Aorta (tissue), 5 donors: ENCODE measurements around the gene OVAAL. TPM values are rescaled to one million over a fixed set of nuclear protein-coding genes. Genes with fewer than 3 reads are reported as not detected.

Source experiments
- ATAC-seq: fragments of 200-7000 bp; cut with Tn5 transposase; one replicate; pipeline ENCODE4 v1.9.1; 2022; ENCODE audit warnings: moderate library complexity; ENCODE audit not compliant: low FRiP score
- DNase-seq, 2 donors: peaks; one replicate each; pipeline ENCODE4 v3.0.0-alpha.2; 2020
- H3K27ac ChIP-seq, 2 donors: one replicate each; pipeline ENCODE4 v1.5.1; 2013; ENCODE audit warnings: low read length in 2 of 2, mild to moderate bottlenecking in 2 of 2, moderate library complexity in 2 of 2, control low read depth in 1 of 2, inconsistent platforms in 1 of 2, low read depth in 1 of 2
- H3K27me3 ChIP-seq, 2 donors: one replicate each; pipeline ENCODE4 v1.6.1; 2013; ENCODE audit warnings: control low read depth in 1 of 2, low read length in 1 of 2, mild to moderate bottlenecking in 1 of 2, moderate library complexity in 1 of 2; ENCODE audit not compliant: insufficient read depth in 2 of 2, control insufficient read depth in 1 of 2
- H3K36me3 ChIP-seq, 2 donors: one replicate each; pipeline ENCODE4 v1.6.1; 2013; ENCODE audit warnings: control low read depth in 1 of 2, low read length in 1 of 2, mild to moderate bottlenecking in 1 of 2; ENCODE audit not compliant: insufficient read depth in 2 of 2, control insufficient read depth in 1 of 2
- H3K4me1 ChIP-seq, 2 donors: one replicate each; pipeline ENCODE4 v1.6.1; 2013; ENCODE audit warnings: low read length in 2 of 2, control low read depth in 1 of 2, mild to moderate bottlenecking in 1 of 2, moderate library complexity in 1 of 2; ENCODE audit not compliant: insufficient read depth in 2 of 2, control insufficient read depth in 1 of 2
- H3K4me3 ChIP-seq, 2 donors: one replicate each; pipeline ENCODE4 v1.5.1; 2013; ENCODE audit warnings: low read length in 2 of 2, control low read depth in 1 of 2, mild to moderate bottlenecking in 1 of 2
- H3K9me3 ChIP-seq: one replicate; pipeline ENCODE4 v1.6.1; 2013; ENCODE audit warnings: mild to moderate bottlenecking, low read length; ENCODE audit not compliant: control insufficient read depth
- WGBS, 2 donors: extraction: QIAGEN DNeasy Blood & Tissue Kit; methylation state at CpG; one replicate each; pipeline ENCODE4 v1.1.7; 2013; 5-methylcytosine and 5-hydroxymethylcytosine counted together
- intact Hi-C, 2 donors: fragments of 100-400 bp; cut with DNase I; formaldehyde crosslinking; loops; one replicate each; pipeline versions ENCODE4 v1.14.2 to v1.15.0; 2022
- polyA plus RNA-seq, 2 donors: library from polyadenylated mRNA; stranded (reverse); fragments of 200-250 nt; gene quantifications; one replicate each; pipeline ENCODE4 v1.2.3, GENCODE V29; 2013
- total RNA-seq, 2 donors: library from RNA; stranded (reverse); fragmentation: NEBNext Ultra II Directional; extraction: Animal tissue kit (Norgen Biotek cat#: 25700); gene quantifications; one replicate each; pipeline ENCODE4 v1.2.1, GENCODE V29; 2021
- donor health status: healthy with polysubstance abuse.
- donor health status: Bipolar disorder and iron deficiency.
- donor health status: DM: no; HTN: no; CAD: no.
- donor health status: DM: no; HTN: no; CAD: no.
- donor health status: DM: yes; HTN: yes; CAD: no.

OVAAL gene
- total and polyA plus RNA-seq, 4 donors: not detected

- no peak for DNase-seq
- H3K4me3 ChIP-seq: no peak overlapping the region
- intact Hi-C loops: no loop called here
- no peaks in the 10 kb centered on the region for H3K9me3 ChIP-seq
- no peak overlapping the region for H3K27ac ChIP-seq
- H3K27me3 ChIP-seq: no peaks in the 10 kb centered on the region
- 56 to 58% methylated on average over 6 of the region's 6 CpGs for WGBS, 2 donors
- H3K36me3 ChIP-seq: no peaks in the 10 kb centered on the region
- peak; percentile 7 for ATAC-seq
- H3K4me1 ChIP-seq: no peaks in the 10 kb centered on the region
Observed at GRCh38 chr1:180598333-180598974, 39.7 kb downstream of the OVAAL start.

GRCh38 chr1:180600343-180600742 is 41.6 kb downstream of the OVAAL start:
- intact Hi-C loops: no loop called here
- 96 to 98% methylated on average over 1 of the region's 1 CpG for WGBS, 2 donors
- ATAC-seq: no peak
- Histone ChIP-seq H3K27me3 (no peaks in the 10 kb centered on the region), H3K27ac (no peak overlapping the region), H3K4me3 (no peak overlapping the region), H3K36me3 (no peaks in the 10 kb centered on the region), H3K4me1 (no peaks in the 10 kb centered on the region), H3K9me3 (no peaks in the 10 kb centered on the region)
- no peak for DNase-seq

- no peak for ATAC-seq
- no peak overlapping the region for H3K4me3 ChIP-seq
- DNase-seq: no peak
- no peaks in the 10 kb centered on the region for H3K9me3 ChIP-seq
- no peaks in the 10 kb centered on the region for H3K27me3 ChIP-seq
- no peak overlapping the region for H3K27ac ChIP-seq
- no peaks in the 10 kb centered on the region for H3K36me3 ChIP-seq
- WGBS, 2 donors: 79 to 87% methylated on average over 1 of the region's 1 CpG
- intact Hi-C loops: no loop called here
- no peaks in the 10 kb centered on the region for H3K4me1 ChIP-seq
Observed at GRCh38 chr1:180601512-180601911, 42.7 kb downstream of the OVAAL start.

GRCh38 chr1:180603223-180603849 is 44.6 kb downstream of the OVAAL start:
- WGBS, 2 donors: 84 to 88% methylated on average over 6 of the region's 6 CpGs
- Histone ChIP-seq H3K27me3 (no peaks in the 10 kb centered on the region), H3K4me3 (no peak overlapping the region), H3K9me3 (no peaks in the 10 kb centered on the region), H3K4me1 (no peaks in the 10 kb centered on the region), H3K36me3 (no peaks in the 10 kb centered on the region), H3K27ac (no peak overlapping the region)
- ATAC-seq (no peak), DNase-seq (no peak)
- intact Hi-C loops: no loop called here

GRCh38 chr1:180603850-180604226 is 45.1 kb downstream of the OVAAL start:
- H3K4me1 ChIP-seq: no peaks in the 10 kb centered on the region
- no peaks in the 10 kb centered on the region for H3K27me3 ChIP-seq
- no peaks in the 10 kb centered on the region for H3K36me3 ChIP-seq
- DNase-seq: no peak
- H3K4me3 ChIP-seq: no peak overlapping the region
- intact Hi-C loops: no loop called here
- 91 to 96% methylated on average over 2 of the region's 2 CpGs for WGBS, 2 donors
- H3K27ac ChIP-seq: no peak overlapping the region
- ATAC-seq: no peak
- no peaks in the 10 kb centered on the region for H3K9me3 ChIP-seq

GRCh38 chr1:180606155-180606554 is 47.4 kb downstream of the OVAAL start:
- DNase-seq (no peak), ATAC-seq (no peak)
- H3K4me1 ChIP-seq: no peaks in the 10 kb centered on the region
- no peaks in the 10 kb centered on the region for H3K27me3 ChIP-seq
- no peaks in the 10 kb centered on the region for H3K36me3 ChIP-seq
- intact Hi-C loops: no loop called here
- no peaks in the 10 kb centered on the region for H3K9me3 ChIP-seq
- no peak overlapping the region for H3K27ac ChIP-seq
- 67 to 76% methylated on average over 2 of the region's 2 CpGs for WGBS, 2 donors
- H3K4me3 ChIP-seq: no peak overlapping the region

- Histone ChIP-seq H3K9me3 (no peaks in the 10 kb centered on the region), H3K4me3 (no peak overlapping the region), H3K36me3 (no peaks in the 10 kb centered on the region), H3K27me3 (no peaks in the 10 kb centered on the region), H3K27ac (no peak overlapping the region), H3K4me1 (no peaks in the 10 kb centered on the region)
- 77% methylated on average over 7 of the region's 7 CpGs for WGBS, 2 donors
- DNase-seq: no peak
- no peak for ATAC-seq
- intact Hi-C loops: no loop called here
Observed at GRCh38 chr1:180609643-180610555, 51.1 kb downstream of the OVAAL start.

- Histone ChIP-seq H3K27me3 (no peaks in the 10 kb centered on the region), H3K27ac (no peak overlapping the region), H3K9me3 (no peaks in the 10 kb centered on the region), H3K36me3 (no peaks in the 10 kb centered on the region), H3K4me3 (no peak overlapping the region), H3K4me1 (no peaks in the 10 kb centered on the region)
- intact Hi-C loops: no loop called here
- ATAC-seq: no peak
- no peak for DNase-seq
- 72% methylated on average over 3 of the region's 3 CpGs for WGBS, 2 donors
Observed at GRCh38 chr1:180610556-180611015, 51.8 kb downstream of the OVAAL start.
